ENCODE measurements around the gene LMX1B. TPM values are rescaled to one million over a fixed set of nuclear protein-coding genes. Genes with fewer than 3 reads are reported as not detected.
A peak's percentile ranks its signal among the peaks of the same experiment; 100 is the strongest.

The LMX1B gene
- total and polyA plus RNA-seq, 7 donors: 0.01 to 0.26 (median 0.08) TPM; not detected in 1

GRCh38 chr9:126703002-126703865 is 89.5 kb downstream of the LMX1B start:
- intact Hi-C loops (cut with DNase I): no loop called here
- Histone ChIP-seq H3K4me3 (no peak overlapping the region), H3K36me3 (ENCODE audit: insufficient read depth in 1 of 2, low read depth in 1 of 2) (no peaks in the 10 kb centered on the region), H3K9me3 (no peaks in the 10 kb centered on the region), H3K27ac (no peak overlapping the region), H3K4me1 (peaks cover 15% of the 10 kb centered on the region), H3K27me3 (ENCODE audit: insufficient read depth in 3 of 3, low read length in 2 of 3) (peaks cover 0 to 38% (median 10%) of the 10 kb centered on the region in 3 donors)
- ATAC-seq: no peak
- no peak for TF ChIP-seq CTCF (IDR thresholded peaks at IDR 0.05)
- DNase-seq: no peak
- 66 to 71% (median 66%) methylated on average over 14 of the region's 14 CpGs for WGBS, 3 donors

GRCh38 chr9:126703866-126704156 is 90.1 kb downstream of the LMX1B start:
- ATAC-seq (no peak), DNase-seq (no peak)
- Histone ChIP-seq H3K27me3 (ENCODE audit: insufficient read depth in 3 of 3, low read length in 2 of 3) (peaks cover 0 to 38% (median 10%) of the 10 kb centered on the region in 3 donors), H3K4me3 (no peak overlapping the region), H3K27ac (no peak overlapping the region), H3K9me3 (no peaks in the 10 kb centered on the region), H3K36me3 (ENCODE audit: insufficient read depth in 1 of 2, low read depth in 1 of 2) (no peaks in the 10 kb centered on the region), H3K4me1 (peaks cover 15% of the 10 kb centered on the region)
- no peak for TF ChIP-seq CTCF (IDR thresholded peaks at IDR 0.05)
- 65 to 79% (median 69%) methylated on average over 3 of the region's 3 CpGs for WGBS, 3 donors
- intact Hi-C loops (cut with DNase I): no loop called here

- Histone ChIP-seq H3K4me3 (no peak overlapping the region), H3K9me3 (no peaks in the 10 kb centered on the region), H3K27me3 (ENCODE audit: insufficient read depth in 3 of 3, low read length in 2 of 3) (peaks cover 0 to 38% (median 10%) of the 10 kb centered on the region in 3 donors), H3K27ac (no peak overlapping the region), H3K4me1 (peaks cover 15% of the 10 kb centered on the region), H3K36me3 (ENCODE audit: insufficient read depth in 1 of 2, low read depth in 1 of 2) (no peaks in the 10 kb centered on the region)
- 36 to 47% (median 36%) methylated on average over 14 of the region's 14 CpGs for WGBS, 3 donors
- ATAC-seq: peak in 3 of 4 donors; percentile 7 to 21 (median 14)
- intact Hi-C loops (cut with DNase I): no loop called here
- no peak for TF ChIP-seq CTCF (IDR thresholded peaks at IDR 0.05)
- DNase-seq: no peak
Measured at GRCh38 chr9:126704157-126704891, 90.6 kb downstream of the LMX1B start.

- TF ChIP-seq CTCF (IDR thresholded peaks at IDR 0.05): peak; percentile 91
- intact Hi-C loops (cut with DNase I): loop anchor here (1.0 kb wide), 1 partner anchor 76 kb away; no protein-coding TSS in a partner anchor
- peak; percentile 75 to 93 (median 86) for ATAC-seq
- WGBS, 3 donors: 6 to 9% (median 6%) methylated on average over 36 of the region's 36 CpGs
- H3K36me3 ChIP-seq (ENCODE audit: insufficient read depth in 1 of 2, low read depth in 1 of 2): no peaks in the 10 kb centered on the region
- peaks cover 15% of the 10 kb centered on the region for H3K4me1 ChIP-seq
- H3K27me3 ChIP-seq (ENCODE audit: insufficient read depth in 3 of 3, low read length in 2 of 3): peaks cover 0 to 38% (median 10%) of the 10 kb centered on the region in 3 donors
- no peaks in the 10 kb centered on the region for H3K9me3 ChIP-seq
- H3K4me3 ChIP-seq: peak overlapping the region; percentile 57
- peak; percentile 81 to 89 for DNase-seq
- no peak overlapping the region for H3K27ac ChIP-seq
Measured at GRCh38 chr9:126704892-126705766, 91.4 kb downstream of the LMX1B start.
